ENCODE data around the gene MTCL1. TPM values are rescaled to one million over a fixed set of nuclear protein-coding genes. Genes with fewer than 3 reads are reported as not detected.

The MTCL1 gene
- total and polyA plus RNA-seq, 2 donors: 11.0 to 15.9 TPM

DNA sequence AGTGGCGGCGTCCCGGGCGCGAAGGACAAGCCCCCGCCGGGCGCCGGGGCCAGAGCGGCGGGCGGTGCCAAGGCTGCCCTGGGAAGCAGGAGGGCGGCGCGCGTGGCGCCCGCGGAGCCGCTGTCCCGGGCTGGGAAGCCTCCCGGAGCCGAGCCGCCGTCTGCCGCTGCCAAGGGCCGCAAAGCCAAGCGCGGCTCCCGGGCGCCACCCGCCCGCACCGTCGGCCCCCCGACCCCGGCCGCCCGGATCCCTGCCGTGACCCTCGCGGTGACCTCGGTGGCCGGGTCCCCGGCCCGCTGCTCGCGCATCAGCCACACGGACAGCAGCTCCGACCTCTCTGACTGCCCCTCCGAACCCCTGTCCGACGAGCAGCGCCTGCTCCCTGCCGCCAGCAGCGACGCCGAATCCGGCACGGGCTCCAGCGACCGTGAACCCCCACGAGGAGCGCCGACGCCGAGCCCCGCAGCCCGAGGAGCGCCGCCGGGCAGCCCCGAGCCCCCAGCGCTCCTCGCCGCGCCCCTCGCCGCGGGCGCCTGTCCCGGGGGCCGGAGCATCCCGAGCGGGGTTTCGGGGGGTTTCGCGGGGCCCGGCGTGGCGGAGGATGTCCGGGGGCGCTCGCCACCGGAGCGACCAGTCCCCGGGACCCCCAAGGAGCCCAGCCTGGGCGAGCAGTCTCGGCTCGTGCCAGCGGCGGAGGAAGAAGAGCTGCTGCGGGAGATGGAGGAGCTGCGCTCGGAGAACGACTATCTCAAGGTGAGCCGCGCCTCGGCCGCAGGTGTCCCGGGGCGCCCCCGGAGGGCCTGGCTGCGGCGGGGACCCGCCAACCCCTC, 820 bp downstream of the MTCL1 start:
- H3K36me3 ChIP-seq (ENCODE audit: control insufficient read depth in 2 of 2, insufficient read depth in 2 of 2, low read length in 1 of 2): no peaks in the 10 kb centered on the region
- H3K4me1 ChIP-seq (ENCODE audit: control insufficient read depth in 2 of 2, insufficient read depth in 2 of 2, low read length in 2 of 2): peaks cover 16 to 28% of the 10 kb centered on the region in 2 donors
- peaks cover 54 to 78% of the 10 kb centered on the region in 2 donors for H3K27me3 ChIP-seq (ENCODE audit: control insufficient read depth in 2 of 2, insufficient read depth in 1 of 2, low read length in 1 of 2)
- DNase-seq (ENCODE audit: low read depth in 6 of 9, low spot score in 9 of 9): peak in 2 of 9 donors; percentile 11 to 47
- peak overlapping the region; percentile 29 to 78 for H3K4me3 ChIP-seq (ENCODE audit: low read length in 2 of 2)
- H3K27ac ChIP-seq (ENCODE audit: low read depth in 1 of 2, low read length in 1 of 2): peak overlapping the region in 1 of 2 donors; percentile 57
- 2% methylated on average over 116 of the region's 116 CpGs for WGBS
- peaks cover 3 to 18% of the 10 kb centered on the region in 2 donors for H3K9me3 ChIP-seq (ENCODE audit: control insufficient read depth in 2 of 2, insufficient read depth in 1 of 2, low read length in 1 of 2)

DNA sequence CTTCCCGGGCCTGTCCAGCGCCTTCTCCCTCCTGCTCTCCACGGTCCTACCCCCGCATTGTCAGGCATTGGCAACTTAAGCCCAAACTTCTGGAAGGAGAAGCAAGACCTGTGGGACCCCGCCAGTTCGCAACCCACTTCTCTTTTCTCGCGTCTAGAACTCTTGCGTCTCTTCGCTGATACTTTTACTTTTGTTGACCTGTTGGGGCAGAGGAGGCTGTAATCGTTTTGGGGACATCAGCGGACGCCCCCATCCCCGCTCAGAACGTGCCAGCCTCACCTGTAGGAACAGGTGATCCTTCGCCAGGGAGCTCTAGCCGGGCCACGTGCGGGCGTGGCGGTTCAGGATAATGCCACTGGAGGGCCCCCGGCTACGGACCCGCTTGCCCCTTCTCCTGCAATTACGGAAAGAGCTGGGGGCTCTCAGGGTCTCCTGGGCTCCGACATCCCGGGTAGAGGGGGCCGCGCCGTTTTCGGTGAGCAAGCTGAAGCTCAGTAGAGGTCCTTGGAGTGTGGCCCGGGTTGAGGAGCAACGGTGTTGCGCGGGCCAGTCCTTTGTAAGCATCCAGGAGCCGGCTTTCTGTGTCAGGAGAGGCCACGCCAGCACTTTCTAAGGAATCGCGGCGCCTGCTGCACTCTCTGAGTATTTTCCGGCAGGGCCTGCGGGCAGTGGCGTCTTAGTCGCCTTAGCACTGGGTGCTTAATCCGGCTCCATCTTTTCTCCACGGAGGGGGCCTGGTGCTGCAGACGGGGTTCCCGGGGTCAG, 1.6 kb downstream of the MTCL1 start:
- peak in 2 of 9 donors; percentile 24 to 47 for DNase-seq (ENCODE audit: low read depth in 6 of 9, low spot score in 9 of 9)
- Histone ChIP-seq H3K36me3 (ENCODE audit: control insufficient read depth in 2 of 2, insufficient read depth in 2 of 2, low read length in 1 of 2) (no peaks in the 10 kb centered on the region), H3K27ac (ENCODE audit: low read depth in 1 of 2, low read length in 1 of 2) (no peak overlapping the region), H3K4me3 (ENCODE audit: low read length in 2 of 2) (peak overlapping the region; percentile 29 to 78), H3K27me3 (ENCODE audit: control insufficient read depth in 2 of 2, insufficient read depth in 1 of 2, low read length in 1 of 2) (peaks cover 50 to 72% of the 10 kb centered on the region in 2 donors), H3K4me1 (ENCODE audit: control insufficient read depth in 2 of 2, insufficient read depth in 2 of 2, low read length in 2 of 2) (peaks cover 16 to 28% of the 10 kb centered on the region in 2 donors), H3K9me3 (ENCODE audit: control insufficient read depth in 2 of 2, insufficient read depth in 1 of 2, low read length in 1 of 2) (peaks cover 3 to 20% of the 10 kb centered on the region in 2 donors)
- WGBS: 6% methylated on average over 48 of the region's 48 CpGs

- WGBS: 48% methylated on average over 4 of the region's 4 CpGs
- Histone ChIP-seq H3K4me3 (ENCODE audit: low read length in 2 of 2) (peak overlapping the region; percentile 29 to 78), H3K27ac (ENCODE audit: low read depth in 1 of 2, low read length in 1 of 2) (no peak overlapping the region), H3K4me1 (ENCODE audit: control insufficient read depth in 2 of 2, insufficient read depth in 2 of 2, low read length in 2 of 2) (peaks cover 16 to 28% of the 10 kb centered on the region in 2 donors), H3K9me3 (ENCODE audit: control insufficient read depth in 2 of 2, insufficient read depth in 1 of 2, low read length in 1 of 2) (peaks cover 3 to 20% of the 10 kb centered on the region in 2 donors), H3K27me3 (ENCODE audit: control insufficient read depth in 2 of 2, insufficient read depth in 1 of 2, low read length in 1 of 2) (peaks cover 50 to 70% of the 10 kb centered on the region in 2 donors), H3K36me3 (ENCODE audit: control insufficient read depth in 2 of 2, insufficient read depth in 2 of 2, low read length in 1 of 2) (no peaks in the 10 kb centered on the region)
- peak in 1 of 9 donors; percentile 31 for DNase-seq (ENCODE audit: low read depth in 6 of 9, low spot score in 9 of 9)
Measured at GRCh38 chr18:8707556-8708300, 2.4 kb downstream of the MTCL1 start.

DNA sequence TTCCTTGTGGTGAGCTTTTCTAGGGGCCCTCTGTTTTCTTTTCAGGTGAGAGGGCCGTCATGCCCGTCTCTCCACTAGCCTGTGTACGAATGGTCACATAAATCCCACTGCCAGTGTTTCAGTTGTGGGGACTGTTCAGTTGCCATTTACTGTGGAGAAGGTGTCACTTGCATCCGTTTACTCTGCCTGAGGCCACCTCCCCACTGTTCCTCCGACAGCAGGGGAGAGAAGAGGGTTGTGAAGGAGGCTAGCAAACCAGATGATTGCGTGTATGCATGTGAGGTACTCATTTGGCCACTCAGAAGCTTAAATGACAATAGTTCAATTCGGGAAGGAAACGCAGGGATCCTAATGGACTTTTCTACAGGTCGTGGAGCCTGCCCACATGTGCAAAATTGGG, 3.3 kb downstream of the MTCL1 start:
- DNase-seq (ENCODE audit: low read depth in 6 of 9, low spot score in 9 of 9): no peak
- peaks cover 3 to 16% of the 10 kb centered on the region in 2 donors for H3K9me3 ChIP-seq (ENCODE audit: control insufficient read depth in 2 of 2, insufficient read depth in 1 of 2, low read length in 1 of 2)
- H3K27me3 ChIP-seq (ENCODE audit: control insufficient read depth in 2 of 2, insufficient read depth in 1 of 2, low read length in 1 of 2): peaks cover 41 to 63% of the 10 kb centered on the region in 2 donors
- no peaks in the 10 kb centered on the region for H3K36me3 ChIP-seq (ENCODE audit: control insufficient read depth in 2 of 2, insufficient read depth in 2 of 2, low read length in 1 of 2)
- WGBS: 92% methylated on average over 9 of the region's 9 CpGs
- H3K27ac ChIP-seq (ENCODE audit: low read depth in 1 of 2, low read length in 1 of 2): no peak overlapping the region
- H3K4me3 ChIP-seq (ENCODE audit: low read length in 2 of 2): no peak overlapping the region
- peaks cover 16 to 24% of the 10 kb centered on the region in 2 donors for H3K4me1 ChIP-seq (ENCODE audit: control insufficient read depth in 2 of 2, insufficient read depth in 2 of 2, low read length in 2 of 2)

GRCh38 chr18:8709248-8710059, 4.1 kb downstream of the MTCL1 start:
- Histone ChIP-seq H3K4me1 (ENCODE audit: control insufficient read depth in 2 of 2, insufficient read depth in 2 of 2, low read length in 2 of 2) (peaks cover 16 to 17% of the 10 kb centered on the region in 2 donors), H3K27me3 (ENCODE audit: control insufficient read depth in 2 of 2, insufficient read depth in 1 of 2, low read length in 1 of 2) (peaks cover 33 to 57% of the 10 kb centered on the region in 2 donors), H3K27ac (ENCODE audit: low read depth in 1 of 2, low read length in 1 of 2) (no peak overlapping the region), H3K9me3 (ENCODE audit: control insufficient read depth in 2 of 2, insufficient read depth in 1 of 2, low read length in 1 of 2) (peaks cover 3 to 11% of the 10 kb centered on the region in 2 donors), H3K36me3 (ENCODE audit: control insufficient read depth in 2 of 2, insufficient read depth in 2 of 2, low read length in 1 of 2) (no peaks in the 10 kb centered on the region), H3K4me3 (ENCODE audit: low read length in 2 of 2) (no peak overlapping the region)
- 95% methylated on average over 14 of the region's 14 CpGs for WGBS
- DNase-seq (ENCODE audit: low read depth in 6 of 9, low spot score in 9 of 9): no peak

DNA sequence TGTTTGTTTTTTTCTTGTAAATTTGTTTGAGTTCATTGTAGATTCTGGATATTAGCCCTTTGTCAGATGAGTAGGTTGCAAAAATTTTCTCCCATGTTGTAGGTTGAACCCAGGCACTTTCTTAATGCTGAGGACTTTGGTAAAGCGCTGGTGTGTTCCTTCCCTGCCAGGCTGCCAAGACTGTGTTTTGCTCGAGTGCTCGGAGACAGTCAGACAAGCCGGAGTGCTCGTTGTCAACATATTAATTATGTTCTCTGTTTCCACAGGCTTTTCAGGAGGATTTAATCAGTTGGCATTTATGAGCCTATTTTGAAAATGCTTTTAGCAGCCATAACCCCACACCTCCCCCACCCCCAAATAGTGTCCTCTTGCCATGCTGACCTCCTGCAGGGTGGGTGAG, 6.4 kb downstream of the MTCL1 start:
- Histone ChIP-seq H3K27ac (ENCODE audit: low read depth in 1 of 2, low read length in 1 of 2) (no peak overlapping the region), H3K27me3 (ENCODE audit: control insufficient read depth in 2 of 2, insufficient read depth in 1 of 2, low read length in 1 of 2) (peaks cover 18 to 47% of the 10 kb centered on the region in 2 donors), H3K36me3 (ENCODE audit: control insufficient read depth in 2 of 2, insufficient read depth in 2 of 2, low read length in 1 of 2) (no peaks in the 10 kb centered on the region), H3K4me3 (ENCODE audit: low read length in 2 of 2) (no peak overlapping the region), H3K4me1 (ENCODE audit: control insufficient read depth in 2 of 2, insufficient read depth in 2 of 2, low read length in 2 of 2) (peaks cover 4 to 10% of the 10 kb centered on the region in 2 donors), H3K9me3 (ENCODE audit: control insufficient read depth in 2 of 2, insufficient read depth in 1 of 2, low read length in 1 of 2) (peaks cover 2 to 7% of the 10 kb centered on the region in 2 donors)
- DNase-seq (ENCODE audit: low read depth in 6 of 9, low spot score in 9 of 9): no peak
- 92% methylated on average over 5 of the region's 5 CpGs for WGBS

DNA sequence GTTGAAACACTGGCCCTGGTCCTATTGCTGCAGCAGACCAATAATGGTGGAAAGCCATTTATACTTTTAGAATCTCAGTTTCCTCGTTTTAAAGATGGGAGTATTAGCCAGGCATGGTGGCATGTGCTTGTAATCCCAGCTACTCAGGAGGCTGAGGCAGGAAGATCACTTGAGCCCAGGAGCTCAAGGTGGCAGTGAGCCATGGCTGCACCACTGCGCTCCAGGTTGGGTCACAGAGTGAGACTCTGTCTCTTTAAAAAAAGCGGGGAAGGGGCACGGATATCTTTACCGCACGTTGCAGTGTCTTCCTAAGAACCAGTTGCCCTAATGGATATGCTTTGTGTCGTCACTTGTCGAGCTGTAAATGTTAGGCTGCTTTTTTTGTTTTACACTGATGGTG, 8.3 kb downstream of the MTCL1 start:
- Histone ChIP-seq H3K36me3 (ENCODE audit: control insufficient read depth in 2 of 2, insufficient read depth in 2 of 2, low read length in 1 of 2) (no peaks in the 10 kb centered on the region), H3K4me3 (ENCODE audit: low read length in 2 of 2) (no peak overlapping the region), H3K27ac (ENCODE audit: low read depth in 1 of 2, low read length in 1 of 2) (no peak overlapping the region), H3K9me3 (ENCODE audit: control insufficient read depth in 2 of 2, insufficient read depth in 1 of 2, low read length in 1 of 2) (peaks cover 0 to 2% of the 10 kb centered on the region in 2 donors), H3K27me3 (ENCODE audit: control insufficient read depth in 2 of 2, insufficient read depth in 1 of 2, low read length in 1 of 2) (peaks cover 3 to 27% of the 10 kb centered on the region in 2 donors), H3K4me1 (ENCODE audit: control insufficient read depth in 2 of 2, insufficient read depth in 2 of 2, low read length in 2 of 2) (no peaks in the 10 kb centered on the region)
- no peak for DNase-seq (ENCODE audit: low read depth in 6 of 9, low spot score in 9 of 9)
- WGBS: 71% methylated on average over 8 of the region's 8 CpGs

- H3K27ac ChIP-seq (ENCODE audit: low read depth in 1 of 2, low read length in 1 of 2): no peak overlapping the region
- H3K4me1 ChIP-seq (ENCODE audit: control insufficient read depth in 2 of 2, insufficient read depth in 2 of 2, low read length in 2 of 2): peaks cover 0 to 10% of the 10 kb centered on the region in 2 donors
- H3K9me3 ChIP-seq (ENCODE audit: control insufficient read depth in 2 of 2, insufficient read depth in 1 of 2, low read length in 1 of 2): peaks cover 0 to 2% of the 10 kb centered on the region in 2 donors
- 92% methylated on average over 4 of the region's 4 CpGs for WGBS
- H3K27me3 ChIP-seq (ENCODE audit: control insufficient read depth in 2 of 2, insufficient read depth in 1 of 2, low read length in 1 of 2): peaks cover 0 to 15% of the 10 kb centered on the region in 2 donors
- DNase-seq (ENCODE audit: low read depth in 6 of 9, low spot score in 9 of 9): no peak
- no peaks in the 10 kb centered on the region for H3K36me3 ChIP-seq (ENCODE audit: control insufficient read depth in 2 of 2, insufficient read depth in 2 of 2, low read length in 1 of 2)
- H3K4me3 ChIP-seq (ENCODE audit: low read length in 2 of 2): no peak overlapping the region
Measured at GRCh38 chr18:8715599-8715998, 10.2 kb downstream of the MTCL1 start.

All from thymus (tissue), 11 donors.